K562 (cell line): ENCODE results near the gene CBFA2T2. TPM values are rescaled to one million over a fixed set of nuclear protein-coding genes. Genes with fewer than 3 reads are reported as not detected.

Source experiments
- HDAC2 ChIP-seq: fragments of 450-650 bp; IDR thresholded peaks from 2 replicates; pipeline ENCODE4 v1.6.1; 2016; ENCODE audit warnings: mild to moderate bottlenecking
- LARP7 ChIP-seq: fragments of 450-650 bp; IDR thresholded peaks from 2 replicates; pipeline ENCODE4 v1.6.1; 2016
- MAZ ChIP-seq, 2 experiments: fragments of 450-650 bp in 1 of 2; sonication (generic) in 1 of 2; formaldehyde crosslinking; IDR thresholded peaks in 1 of 2; conservative IDR thresholded peaks in 1 of 2; 2 replicates each; pipeline versions ENCODE4 v1.4.0 to v1.5.0; 2020; ENCODE audit warnings: mild to moderate bottlenecking in 1 of 2, missing genetic modification reagents in 1 of 2
- RBM15 ChIP-seq: fragments of 200-400 bp; formaldehyde crosslinking; IDR thresholded peaks from 2 replicates; pipeline ENCODE4 v1.6.1; 2018; ENCODE audit warnings: mild to moderate bottlenecking, low read length, moderate library complexity; ENCODE audit not compliant: insufficient read depth
- SMAD3 ChIP-seq: fragments of 450-650 bp; formaldehyde crosslinking; conservative IDR thresholded peaks from 2 replicates; pipeline ENCODE4 v1.4.0; 2020; ENCODE audit warnings: mild to moderate bottlenecking
- STAT5B ChIP-seq: fragments of 250-450 bp; sonication (Bioruptor Pico); IDR thresholded peaks from 2 replicates; pipeline ENCODE4 v1.8.0; 2021; ENCODE audit warnings: mild to moderate bottlenecking, inconsistent platforms
- TEAD2 ChIP-seq: fragments of 450-650 bp; IDR thresholded peaks from 2 replicates; pipeline ENCODE4 v1.6.1; 2016; ENCODE audit warnings: missing genetic modification characterization, control low read depth, missing compliant biosample characterization
- ZC3H8 ChIP-seq: fragments of 450-650 bp; IDR thresholded peaks from 2 replicates; pipeline ENCODE4 v1.6.1; 2017
- ZKSCAN8 ChIP-seq: fragments of 200-800 bp; sonication (Bioruptor generic); IDR thresholded peaks from 2 replicates; pipeline ENCODE4 v1.6.1; 2016; ENCODE audit warnings: missing genetic modification characterization, missing compliant biosample characterization
- ZNF121 ChIP-seq: sonication (generic); formaldehyde crosslinking; conservative IDR thresholded peaks from 2 replicates; pipeline ENCODE4 v1.8.0; 2022; ENCODE audit warnings: missing genetic modification reagents
- ZNF212 ChIP-seq: fragments of 450-650 bp; formaldehyde crosslinking; IDR thresholded peaks from 2 replicates; pipeline ENCODE4 v1.4.0; 2020; ENCODE audit warnings: mild to moderate bottlenecking
- ZNF431 ChIP-seq: sonication (generic); formaldehyde crosslinking; IDR thresholded peaks from 2 replicates; pipeline ENCODE4 v1.8.0; 2022; ENCODE audit warnings: mild to moderate bottlenecking, missing genetic modification reagents
- ZNF644 ChIP-seq: fragments of 200-800 bp; sonication (Bioruptor generic); IDR thresholded peaks from 2 replicates; pipeline ENCODE4 v1.6.1; 2016; ENCODE audit warnings: low read depth, missing genetic modification characterization, missing compliant biosample characterization
- ZNF655 ChIP-seq: fragments of 250-450 bp; sonication (Bioruptor Pico); IDR thresholded peaks from 2 replicates; pipeline ENCODE4 v1.5.0; 2021
- polyA plus RNA-seq, 8 experiments: library from polyadenylated mRNA; depleted of rRNA in 4 of 8; stranded (reverse) in 5 of 8; unstranded in 3 of 8; fragments of >200 nt; fragmentation: Nextera tagmentation in 2 of 8; fragmentation: Illumina TruSeq in 1 of 8; extraction: Ambion mirVana in 2 of 8; extraction: Trizol in 1 of 8; gene quantifications; 2 replicates each; pipeline versions ENCODE4 v1.2.1 to v1.2.3, GENCODE V29; 2011 to 2014; ENCODE audit warnings: inconsistent platforms in 1 of 8, missing spikeins in 1 of 8
- total RNA-seq, 7 experiments: library from RNA; depleted of rRNA in 6 of 7; stranded (reverse); fragments of >200 nt in 6 of 7; fragmentation: Illumina TruSeq in 2 of 7; extraction: Trizol in 2 of 7; gene quantifications; 2 replicates each; pipeline versions ENCODE4 v1.2.1 to v1.2.3, GENCODE V29; 2011 to 2021; ENCODE audit warnings: low replicate concordance in 1 of 7
- TF ChIP-seq, protein P1 (sequence below), 2 experiments: fragments of 450-650 bp in 1 of 2; sonication (generic) in 1 of 2; formaldehyde crosslinking in 1 of 2; IDR thresholded peaks; 2 replicates each; pipeline versions ENCODE4 v1.7.1 to v1.9.0; 2016 to 2022; ENCODE audit warnings: inconsistent platforms in 1 of 2, mild to moderate bottlenecking in 1 of 2, missing genetic modification reagents in 1 of 2
- TF ChIP-seq, protein P2 (sequence below): sonication (generic); formaldehyde crosslinking; IDR thresholded peaks from 2 replicates; pipeline ENCODE4 v1.8.1; 2023; ENCODE audit warnings: mild to moderate bottlenecking, missing genetic modification reagents

CBFA2T2 gene
- total and polyA plus RNA-seq, 9 of the 15 experiments (the other 6 are each of a cell fraction or from before 2014, with no cell fraction given), result 0.27 to 9.6 (median 5.8) TPM

GRCh38 chr20:33688938-33689424 is 199.1 kb downstream of the CBFA2T2 start (continued):
- TF ChIP-seq ZNF431 (CRISPR knock-in tag) (no peak), RBM15 (no peak), SMAD3 (no peak), MAZ (CRISPR knock-in tag; conservative IDR thresholded peaks at IDR 0.05 in 1 of 2, IDR thresholded peaks at IDR 0.05 in 1 of 2) (no peak; a peak in 1 of 4 replicates), TEAD2 (no peak), HDAC2 (peak; percentile 95), ZKSCAN8 (CRISPR knock-in tag) (peak; percentile 86; the same call in 1 of the 2 replicates), ZNF121 (CRISPR knock-in tag) (no peak), ZC3H8 (no peak), ZNF655 (CRISPR knock-in tag) (no peak), STAT5B (CRISPR knock-in tag) (no peak), ZNF644 (tag) (no peak), LARP7 (no peak), ZNF212 (no peak)
- TF ChIP-seq, protein P1, sequence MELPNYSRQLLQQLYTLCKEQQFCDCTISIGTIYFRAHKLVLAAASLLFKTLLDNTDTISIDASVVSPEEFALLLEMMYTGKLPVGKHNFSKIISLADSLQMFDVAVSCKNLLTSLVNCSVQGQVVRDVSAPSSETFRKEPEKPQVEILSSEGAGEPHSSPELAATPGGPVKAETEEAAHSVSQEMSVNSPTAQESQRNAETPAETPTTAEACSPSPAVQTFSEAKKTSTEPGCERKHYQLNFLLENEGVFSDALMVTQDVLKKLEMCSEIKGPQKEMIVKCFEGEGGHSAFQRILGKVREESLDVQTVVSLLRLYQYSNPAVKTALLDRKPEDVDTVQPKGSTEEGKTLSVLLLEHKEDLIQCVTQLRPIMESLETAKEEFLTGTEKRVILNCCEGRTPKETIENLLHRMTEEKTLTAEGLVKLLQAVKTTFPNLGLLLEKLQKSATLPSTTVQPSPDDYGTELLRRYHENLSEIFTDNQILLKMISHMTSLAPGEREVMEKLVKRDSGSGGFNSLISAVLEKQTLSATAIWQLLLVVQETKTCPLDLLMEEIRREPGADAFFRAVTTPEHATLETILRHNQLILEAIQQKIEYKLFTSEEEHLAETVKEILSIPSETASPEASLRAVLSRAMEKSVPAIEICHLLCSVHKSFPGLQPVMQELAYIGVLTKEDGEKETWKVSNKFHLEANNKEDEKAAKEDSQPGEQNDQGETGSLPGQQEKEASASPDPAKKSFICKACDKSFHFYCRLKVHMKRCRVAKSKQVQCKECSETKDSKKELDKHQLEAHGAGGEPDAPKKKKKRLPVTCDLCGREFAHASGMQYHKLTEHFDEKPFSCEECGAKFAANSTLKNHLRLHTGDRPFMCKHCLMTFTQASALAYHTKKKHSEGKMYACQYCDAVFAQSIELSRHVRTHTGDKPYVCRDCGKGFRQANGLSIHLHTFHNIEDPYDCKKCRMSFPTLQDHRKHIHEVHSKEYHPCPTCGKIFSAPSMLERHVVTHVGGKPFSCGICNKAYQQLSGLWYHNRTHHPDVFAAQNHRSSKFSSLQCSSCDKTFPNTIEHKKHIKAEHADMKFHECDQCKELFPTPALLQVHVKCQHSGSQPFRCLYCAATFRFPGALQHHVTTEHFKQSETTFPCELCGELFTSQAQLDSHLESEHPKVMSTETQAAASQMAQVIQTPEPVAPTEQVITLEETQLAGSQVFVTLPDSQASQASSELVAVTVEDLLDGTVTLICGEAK (IDR thresholded peaks at IDR 0.05), result no peak
- TF ChIP-seq, protein P1 (CRISPR knock-in tag; IDR thresholded peaks at IDR 0.05), result no peak
- TF ChIP-seq, protein P2, sequence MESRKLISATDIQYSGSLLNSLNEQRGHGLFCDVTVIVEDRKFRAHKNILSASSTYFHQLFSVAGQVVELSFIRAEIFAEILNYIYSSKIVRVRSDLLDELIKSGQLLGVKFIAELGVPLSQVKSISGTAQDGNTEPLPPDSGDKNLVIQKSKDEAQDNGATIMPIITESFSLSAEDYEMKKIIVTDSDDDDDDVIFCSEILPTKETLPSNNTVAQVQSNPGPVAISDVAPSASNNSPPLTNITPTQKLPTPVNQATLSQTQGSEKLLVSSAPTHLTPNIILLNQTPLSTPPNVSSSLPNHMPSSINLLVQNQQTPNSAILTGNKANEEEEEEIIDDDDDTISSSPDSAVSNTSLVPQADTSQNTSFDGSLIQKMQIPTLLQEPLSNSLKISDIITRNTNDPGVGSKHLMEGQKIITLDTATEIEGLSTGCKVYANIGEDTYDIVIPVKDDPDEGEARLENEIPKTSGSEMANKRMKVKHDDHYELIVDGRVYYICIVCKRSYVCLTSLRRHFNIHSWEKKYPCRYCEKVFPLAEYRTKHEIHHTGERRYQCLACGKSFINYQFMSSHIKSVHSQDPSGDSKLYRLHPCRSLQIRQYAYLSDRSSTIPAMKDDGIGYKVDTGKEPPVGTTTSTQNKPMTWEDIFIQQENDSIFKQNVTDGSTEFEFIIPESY (CRISPR knock-in tag), result 0 out of 2 replicates have a peak, but pooled peaks have one; percentile 24
